ENCODE data around the gene QDPR. TPM values are rescaled to one million over a fixed set of nuclear protein-coding genes. Genes with fewer than 3 reads are reported as not detected.
"Not testable (repeated sequence)": the region's sequence is repeated elsewhere in the genome, so short reads cannot be mapped to it uniquely, and the experiment has no call there.

Gene QDPR
- polyA plus RNA-seq, 1 of the 3 experiments (the other 2 are of a cell fraction), result 83.1 TPM

GRCh38 chr4:17447675-17448298 is 64.1 kb downstream of the QDPR start:
- Histone ChIP-seq H3K27ac (ENCODE audit: low read depth in 2 of 2, low read length in 1 of 2) (no peak overlapping the region), H3F3A (replicated peaks; ENCODE audit: insufficient read depth) (peaks cover 3% of the 10 kb centered on the region), H4K20me1 (ENCODE audit: insufficient read depth) (no peaks in the 10 kb centered on the region), H3K9ac (no peak overlapping the region), H3K36me3 (replicated peaks in 1 of 2; ENCODE audit: control insufficient read depth in 1 of 2, insufficient read depth in 2 of 2, low read length in 1 of 2) (no peaks in the 10 kb centered on the region), H3K4me3 (ENCODE audit: low read depth in 2 of 2, low read length in 1 of 2) (peak overlapping the region in 1 of 2 experiments; percentile 12; a peak in 1 of 4 replicates), H3K4me2 (no peak overlapping the region), H3K79me2 (ENCODE audit: insufficient read depth) (no peaks in the 10 kb centered on the region), H3K9me3 (no peaks in the 10 kb centered on the region), H2AFZ (ENCODE audit: low read depth) (no peak overlapping the region), H3K9me2 (no peaks in the 10 kb centered on the region), H3K27me3 (ENCODE audit: insufficient read depth) (no peaks in the 10 kb centered on the region), H3K4me1 (ENCODE audit: control insufficient read depth in 1 of 2, insufficient read depth in 2 of 2, low read depth in 1 of 2, low read length in 1 of 2) (peaks cover 0 to 4% of the 10 kb centered on the region in 2 experiments; a peak in 1 of 4 replicates)
- CTCF ChIA-PET, result interaction anchor here (0.6 to 4.2 kb wide), 66 partner anchors 8 to 1204 kb away, joined by 3 to 73 read pairs (median 4); no protein-coding TSS in a partner anchor
- TF ChIP-seq RAD21 (IDR thresholded peaks at IDR 0.05; ENCODE audit: low read length) (peak; percentile 93), FOXM1 (IDR thresholded peaks at IDR 0.05; ENCODE audit: low read depth) (no peak), SMC3 (IDR thresholded peaks at IDR 0.05; ENCODE audit: low read depth, low read length) (peak; percentile 74), GATA2 (CRISPR knock-in tag; IDR thresholded peaks at IDR 0.05) (no peak), RFX5 (IDR thresholded peaks at IDR 0.05; ENCODE audit: low read length) (0 out of 2 replicates have a peak, but pooled peaks have one; percentile 26), CTCF (IDR thresholded peaks at IDR 0.05) (peak; percentile 80)
- peak; percentile 69 for DNase-seq
- POLR2A ChIA-PET, result interaction anchor here (0.6 kb wide), 1 partner anchor 832 kb away, joined by 4 read pairs; no protein-coding TSS in a partner anchor

GRCh38 chr4:17447056-17447455 is 64.8 kb downstream of the QDPR start:
- H3K9me2 ChIP-seq, result no peaks in the 10 kb centered on the region
- no peaks in the 10 kb centered on the region for H3K9me3 ChIP-seq
- TF ChIP-seq TCF12 (IDR thresholded peaks at IDR 0.05), result 0 out of 2 replicates have a peak, but pooled peaks have one; percentile 28
- TF ChIP-seq NFIC (IDR thresholded peaks at IDR 0.05; ENCODE audit: borderline replicate concordance), result peak; percentile 35; the same call in 1 of the 2 replicates
- TF ChIP-seq TEAD4 (IDR thresholded peaks at IDR 0.05; ENCODE audit: borderline replicate concordance, insufficient read depth), result peak; percentile 27; the same call in 1 of the 2 replicates
- TF ChIP-seq USF1 (IDR thresholded peaks at IDR 0.05; ENCODE audit: borderline replicate concordance, low read depth), result no peak
- no peak for TF ChIP-seq POLR2AphosphoS5 (IDR thresholded peaks at IDR 0.05; ENCODE audit: low read depth, low read length)
- no peak for TF ChIP-seq TAF1 (IDR thresholded peaks at IDR 0.05; ENCODE audit: borderline replicate concordance, low read depth, low read length)
- no peak for TF ChIP-seq FOXM1 (IDR thresholded peaks at IDR 0.05; ENCODE audit: low read depth)
- TF ChIP-seq SIN3A (IDR thresholded peaks at IDR 0.05; ENCODE audit: borderline replicate concordance, low read depth, low read length), result no peak
- 0 out of 2 replicates have a peak, but pooled peaks have one; percentile 9 for TF ChIP-seq JUND (IDR thresholded peaks at IDR 0.05)
- no peak for TF ChIP-seq CTCF (IDR thresholded peaks at IDR 0.05)
- no peak for TF ChIP-seq CHD2 (IDR thresholded peaks at IDR 0.05; ENCODE audit: low read length, partially characterized antibody)
- TF ChIP-seq FOSL2 (IDR thresholded peaks at IDR 0.05; ENCODE audit: borderline replicate concordance, low read depth), result peak; percentile 13; the same call in 1 of the 2 replicates
- TF ChIP-seq ELF1 (IDR thresholded peaks at IDR 0.05), result no peak
- ChIA-PET CTCF (interaction anchor here (1.0 to 4.2 kb wide), 41 partner anchors 9 to 1156 kb away, joined by 3 to 73 read pairs (median 6); no protein-coding TSS in a partner anchor), POLR2A (no interaction called here)
- H3K4me2 ChIP-seq, result no peak overlapping the region
- no peak overlapping the region for H3K27ac ChIP-seq (ENCODE audit: low read depth in 2 of 2, low read length in 1 of 2)
- no peak overlapping the region for H2AFZ ChIP-seq (ENCODE audit: low read depth)
- 7% methylated on average over 5 of the region's 5 CpGs for WGBS (ENCODE audit: low lambda C conversion rate)
- no peaks in the 10 kb centered on the region for H4K20me1 ChIP-seq (ENCODE audit: insufficient read depth)
- no peak overlapping the region for H3K4me3 ChIP-seq (ENCODE audit: low read depth in 2 of 2, low read length in 1 of 2)
- H3K36me3 ChIP-seq (replicated peaks in 1 of 2; ENCODE audit: control insufficient read depth in 1 of 2, insufficient read depth in 2 of 2, low read length in 1 of 2), result no peaks in the 10 kb centered on the region
- DNase-seq, result no peak
- H3K79me2 ChIP-seq (ENCODE audit: insufficient read depth), result no peaks in the 10 kb centered on the region
- no peak overlapping the region for H3K9ac ChIP-seq
- H3F3A ChIP-seq (replicated peaks; ENCODE audit: insufficient read depth), result peaks cover 3% of the 10 kb centered on the region
- peaks cover 0 to 4% of the 10 kb centered on the region in 2 experiments; a peak in 1 of 4 replicates for H3K4me1 ChIP-seq (ENCODE audit: control insufficient read depth in 1 of 2, insufficient read depth in 2 of 2, low read depth in 1 of 2, low read length in 1 of 2)
- H3K27me3 ChIP-seq (ENCODE audit: insufficient read depth), result no peaks in the 10 kb centered on the region

- H4K20me1 ChIP-seq (ENCODE audit: insufficient read depth); CTCF ChIA-PET; H3K36me3 ChIP-seq (replicated peaks in 1 of 2; ENCODE audit: control insufficient read depth in 1 of 2, insufficient read depth in 2 of 2, low read length in 1 of 2); H3K4me2 ChIP-seq; H3K4me1 ChIP-seq (ENCODE audit: control insufficient read depth in 1 of 2, insufficient read depth in 2 of 2, low read depth in 1 of 2, low read length in 1 of 2); H3K4me3 ChIP-seq (ENCODE audit: low read depth in 2 of 2, low read length in 1 of 2); H3F3A ChIP-seq (replicated peaks; ENCODE audit: insufficient read depth); H3K9me2 ChIP-seq; H3K9ac ChIP-seq; H2AFZ ChIP-seq (ENCODE audit: low read depth); H3K27me3 ChIP-seq (ENCODE audit: insufficient read depth); H3K9me3 ChIP-seq; H3K79me2 ChIP-seq (ENCODE audit: insufficient read depth); POLR2A ChIA-PET; H3K27ac ChIP-seq (ENCODE audit: low read depth in 2 of 2, low read length in 1 of 2); DNase-seq: not testable (repeated sequence)
- WGBS (ENCODE audit: low lambda C conversion rate), result 37% methylated on average over 1 of the region's 1 CpG
Observed at GRCh38 chr4:17442477-17442876, 69.4 kb downstream of the QDPR start.
